Stimulated activated CD4-positive, alpha-beta T cell treated with anti-CD3 and anti-CD28 coated beads, TNF-alpha, amount 100 ng/mL, for 24 hours (primary cell): Measurements from ENCODE around the gene DAG1.

ENCODE experiments used
- DNase-seq, 3 experiments: peaks; one replicate each; pipeline ENCODE4 v3.0.0-alpha.2; 2020; ENCODE audit warnings: low read depth in 3 of 3

The DAG1 gene

DNA sequence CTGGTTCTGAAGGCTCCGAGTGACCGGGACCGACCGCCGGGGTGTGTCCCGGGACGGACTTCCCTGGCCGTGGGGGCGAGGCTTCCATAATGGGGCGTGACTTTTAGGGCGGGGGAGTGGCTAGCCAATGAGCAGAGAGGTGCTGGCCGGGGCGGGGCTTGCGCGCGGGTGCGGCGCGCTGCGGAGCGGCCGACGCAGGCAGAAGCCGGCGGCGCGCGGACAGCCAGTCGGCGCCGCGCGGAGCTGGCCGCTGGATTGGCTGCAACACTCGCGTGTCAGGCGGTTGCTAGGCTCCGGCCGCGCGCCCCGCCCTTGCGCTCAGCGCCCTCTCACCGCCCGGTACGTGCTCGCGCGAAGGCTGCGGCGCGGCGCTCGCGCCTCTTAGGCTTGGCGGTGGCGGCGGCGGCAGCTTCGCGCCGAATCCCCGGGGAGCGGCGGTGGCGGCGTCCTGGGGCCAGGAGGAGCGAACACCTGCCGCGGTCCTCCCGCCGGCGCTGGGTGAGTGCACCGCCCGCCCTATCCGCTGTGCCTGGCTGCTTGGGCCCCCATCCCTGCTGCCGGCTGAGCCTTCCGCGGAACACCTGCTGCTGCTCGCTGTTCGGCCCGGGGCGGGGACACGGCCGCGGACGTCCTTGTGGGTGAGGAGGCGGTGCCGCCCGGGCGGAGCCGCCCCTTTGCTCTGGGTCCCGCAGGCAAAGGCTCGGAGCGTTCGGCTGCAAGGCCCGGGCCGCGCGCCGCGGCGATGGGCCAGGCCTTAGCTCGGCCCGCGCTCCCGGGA lies at the start of gene DAG1:
DAG1 (plus strand) TSS at position 332 of the 778 bp plus-strand sequence. CDS start 40,268 bp downstream, outside the sequence.
- DNase-seq = peak; percentile 88 to 97 (median 92)

DNA sequence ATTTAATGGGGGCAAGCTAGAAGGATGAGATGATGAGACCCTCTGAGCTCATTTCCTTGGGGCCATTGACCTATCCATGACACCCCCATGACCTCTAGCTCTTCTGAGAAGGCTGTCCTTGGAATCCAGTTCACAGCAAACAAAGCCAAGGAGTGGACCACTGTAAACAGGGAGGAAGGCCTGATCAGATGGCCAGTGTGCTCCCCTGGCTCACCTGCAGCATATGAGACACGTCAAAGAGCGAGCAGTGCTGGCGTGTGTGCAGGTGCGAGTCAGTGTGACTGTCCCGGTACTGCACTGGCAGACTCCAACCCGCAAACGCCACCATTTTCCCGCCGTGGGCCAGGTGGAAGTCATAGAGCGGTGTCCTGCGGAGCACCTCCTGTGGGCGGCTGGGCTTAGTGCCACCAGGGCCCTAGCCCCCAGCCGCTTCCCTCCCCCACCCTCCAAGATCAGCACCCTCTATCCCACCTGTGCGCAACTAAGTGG lies 48.1 kb upstream of the DAG1 start:
- no peak for DNase-seq

DNA sequence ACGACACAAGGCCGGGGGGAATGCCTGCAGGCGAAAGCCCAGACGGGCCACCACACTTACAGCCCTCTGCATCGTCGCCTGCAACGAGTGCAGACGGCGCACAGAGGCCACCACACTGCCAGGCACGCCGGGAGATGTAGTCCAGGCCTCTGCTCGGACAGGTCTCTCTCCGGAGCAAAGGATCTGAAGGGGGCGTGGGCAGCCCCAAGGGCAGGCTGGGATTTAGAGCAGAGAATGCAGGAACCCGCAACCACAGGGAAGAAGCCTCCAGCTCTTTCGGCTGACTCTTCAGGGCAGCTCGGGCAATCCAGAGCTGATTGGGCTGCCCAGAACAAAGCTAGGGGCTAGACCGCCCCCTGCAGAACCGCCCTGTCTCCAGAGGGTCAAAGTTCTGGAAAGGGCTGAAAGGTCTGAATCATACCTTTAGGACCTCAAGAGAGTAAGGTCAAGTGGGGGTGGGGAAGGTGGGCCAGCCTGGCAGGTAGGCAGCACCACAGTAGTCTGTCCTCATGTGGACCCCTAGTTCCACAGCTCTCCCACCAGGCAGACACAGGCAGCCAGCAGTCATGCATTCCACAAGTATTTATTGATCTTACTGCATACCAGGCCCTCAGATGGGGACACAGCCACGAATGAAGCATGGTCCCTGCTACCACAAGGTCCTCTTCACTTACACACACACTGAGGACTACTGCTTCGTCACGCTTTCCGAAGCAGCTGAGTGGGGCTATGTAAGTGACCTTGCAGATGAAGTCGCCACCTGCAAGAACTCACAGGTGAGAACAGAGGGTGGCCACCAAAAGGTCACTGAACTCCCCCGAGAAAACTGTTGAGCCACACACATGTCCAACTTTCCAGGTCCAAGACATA lies 47.5 kb upstream of the DAG1 start, which contains the start of gene AMT:
AMT (minus strand) TSS at position 95 of the 870 bp plus-strand sequence; CDS start at position 72, 23 bp downstream.
- DNase-seq = no peak

DNA sequence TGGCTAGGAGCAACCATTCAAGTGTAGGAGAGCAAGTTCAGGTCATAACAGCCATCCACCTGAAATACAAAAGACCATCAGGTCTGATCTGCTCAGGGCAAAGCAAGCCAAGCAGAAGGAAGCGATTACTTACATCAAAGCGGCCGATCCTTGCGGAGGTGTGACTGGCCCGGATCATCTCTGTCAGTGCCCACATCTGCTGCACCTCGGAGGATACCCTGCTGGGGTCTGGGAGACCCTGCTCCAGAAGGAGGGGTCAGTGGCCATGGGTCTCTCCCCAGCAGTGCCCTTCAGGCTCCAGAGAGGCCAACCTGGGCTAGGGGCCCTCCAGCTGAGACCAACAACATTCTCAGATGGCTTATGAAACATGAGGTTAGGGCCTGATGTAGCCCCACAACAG lies 45.3 kb upstream of the DAG1 start:
- DNase-seq = no peak

DNA sequence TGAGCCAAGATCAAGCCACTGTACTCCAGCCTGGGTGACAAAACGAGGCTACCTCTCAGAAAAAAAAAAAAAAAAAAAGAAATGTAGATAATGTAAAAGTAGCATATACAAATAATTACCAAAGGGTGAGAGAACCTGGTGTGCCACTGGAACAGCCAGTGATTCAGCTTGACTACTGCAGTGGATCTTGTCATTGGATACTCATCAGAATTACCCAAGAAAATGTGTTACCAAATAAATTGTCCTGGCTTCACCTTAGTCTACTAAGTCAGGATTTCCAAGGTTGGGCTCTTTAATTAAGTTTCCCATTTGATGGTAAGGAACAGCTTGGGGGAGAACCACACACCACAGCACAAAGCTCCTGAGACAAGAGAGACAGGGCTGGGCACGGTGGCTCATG lies 42.5 kb upstream of the DAG1 start:
- no peak for DNase-seq

DNA sequence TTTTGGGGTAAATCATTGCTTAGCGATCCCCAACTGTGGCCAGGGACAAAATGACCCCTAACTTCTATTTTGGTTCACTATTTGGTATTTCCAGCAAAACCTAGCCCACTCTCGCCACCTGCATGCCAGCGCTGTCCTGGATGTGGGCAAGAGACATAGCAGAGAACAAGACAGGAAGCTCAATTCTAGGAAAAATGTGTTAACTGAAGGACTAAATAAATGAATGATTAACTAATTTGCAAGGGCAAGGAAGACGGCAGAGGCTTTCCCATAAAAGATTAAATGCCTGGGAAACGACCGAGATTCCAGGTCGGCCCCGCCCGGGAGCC lies 41.4 kb upstream of the DAG1 start:
- no peak for DNase-seq

DNA sequence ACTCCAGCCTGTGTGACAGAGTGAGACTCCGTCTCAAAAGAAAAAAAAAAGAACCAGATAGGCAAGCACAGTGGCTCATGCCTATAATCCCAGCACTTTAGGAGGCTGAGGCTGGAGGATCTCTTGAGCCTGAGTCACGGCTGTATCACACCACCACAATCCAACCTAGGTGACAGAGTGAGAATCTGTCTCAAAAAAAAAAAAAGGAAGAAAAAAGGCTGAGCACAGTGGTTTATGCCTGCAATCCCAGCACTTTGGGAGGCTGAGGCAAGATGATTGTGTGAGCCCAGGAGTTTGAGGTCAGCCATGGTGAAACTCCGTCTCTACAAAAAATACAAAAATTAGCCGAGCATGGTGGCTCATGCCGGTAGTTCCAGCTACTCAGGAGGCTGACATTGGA lies 35.3 kb upstream of the DAG1 start:
- DNase-seq = no peak

DNA sequence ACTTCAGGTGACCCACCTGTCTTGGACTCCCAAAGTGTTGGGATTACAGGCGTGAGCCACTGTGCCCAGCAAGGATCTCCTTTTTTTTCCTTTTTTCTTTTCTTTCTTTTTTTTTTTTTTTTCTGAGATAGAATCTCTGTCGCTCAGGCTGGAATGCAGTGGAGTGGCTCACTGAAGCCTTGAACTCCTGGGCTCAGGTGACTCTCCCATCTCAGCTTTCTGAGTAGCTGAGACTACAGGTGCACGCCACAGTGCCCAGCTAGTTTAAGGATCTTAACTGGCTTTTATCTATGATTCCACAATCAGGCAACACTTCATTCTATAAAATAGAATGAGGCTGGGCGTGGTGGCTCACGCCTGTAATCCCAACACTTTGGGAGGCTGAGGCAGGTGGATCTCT lies 24.7 kb upstream of the DAG1 start:
- no peak for DNase-seq

DNA sequence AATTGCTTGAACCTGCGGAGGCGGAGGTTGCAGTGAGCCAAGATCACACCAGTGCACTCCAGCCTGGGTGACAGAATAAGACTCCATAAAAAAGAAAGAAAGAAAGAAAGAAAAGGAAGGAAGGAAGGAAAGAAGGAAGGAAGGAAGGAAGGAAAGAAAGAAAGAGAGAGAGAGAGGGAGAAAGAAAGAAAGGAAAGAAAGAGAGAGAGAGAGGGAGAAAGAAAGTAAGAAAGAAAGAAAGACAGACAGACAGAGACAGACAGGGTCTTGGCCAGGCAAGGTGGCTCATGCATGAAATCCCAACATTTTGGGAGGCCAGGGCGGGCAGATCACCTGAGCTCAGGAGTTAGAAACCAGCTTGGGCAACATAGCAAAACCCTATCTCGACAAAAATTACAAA lies 16.4 kb upstream of the DAG1 start:
- no peak for DNase-seq

DNA sequence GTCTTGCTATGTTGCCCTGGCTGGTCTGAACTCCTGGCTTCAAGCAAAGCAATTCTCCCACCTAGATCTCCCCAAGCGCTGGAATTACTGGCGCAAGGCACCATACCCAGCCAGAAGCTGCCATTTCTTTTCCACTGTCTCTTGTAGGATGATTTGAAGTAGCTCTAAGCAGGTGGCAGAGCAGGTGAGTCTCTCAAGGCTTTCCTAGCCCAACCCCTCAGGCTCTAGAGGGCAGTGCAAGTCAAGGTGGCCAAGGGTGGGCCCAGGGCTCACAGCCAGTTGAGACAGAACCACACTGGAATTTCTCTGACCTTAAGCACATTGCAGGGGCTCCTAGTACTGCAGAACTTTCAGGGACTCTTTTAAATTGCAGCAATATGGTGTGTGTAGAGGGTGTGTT lies 15.6 kb upstream of the DAG1 start:
- DNase-seq = no peak

DNA sequence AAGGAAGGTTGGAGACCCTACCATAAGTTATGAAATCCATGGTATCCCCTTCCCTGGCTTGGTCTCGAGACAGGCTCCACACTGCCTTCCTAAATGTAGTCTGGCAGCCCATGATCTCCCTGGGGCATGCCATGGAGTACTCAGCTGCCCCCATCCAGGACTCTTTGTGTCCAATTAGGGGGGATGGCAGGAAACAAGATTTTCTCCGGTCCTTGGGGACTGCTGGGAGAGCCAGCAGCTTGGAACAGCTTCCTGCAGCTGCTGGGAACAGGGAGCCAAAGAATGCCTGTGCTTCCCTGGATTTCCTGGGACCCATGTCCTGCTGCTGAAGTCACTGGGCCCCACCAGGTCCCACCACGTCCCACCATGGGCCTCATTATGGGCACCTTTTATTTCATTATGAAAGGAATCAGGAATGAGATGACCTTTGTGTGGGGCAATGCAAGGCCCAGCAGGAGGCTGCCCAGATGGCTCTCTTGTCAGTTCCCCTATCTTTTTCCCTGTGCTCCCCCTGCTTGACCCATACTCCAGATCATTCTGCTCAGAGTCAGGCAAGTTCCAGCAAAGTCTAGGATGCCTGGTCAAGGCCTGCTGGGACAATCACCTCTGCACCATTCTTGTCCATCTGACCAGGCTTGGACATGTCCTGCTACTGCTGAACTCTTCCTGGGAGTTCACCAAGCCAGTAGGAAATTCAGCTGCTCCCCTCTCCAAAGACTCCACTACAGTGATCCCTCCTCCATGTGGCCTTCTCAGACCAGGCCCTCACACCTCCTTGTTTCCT lies 15.0 kb upstream of the DAG1 start:
- no peak for DNase-seq

DNA sequence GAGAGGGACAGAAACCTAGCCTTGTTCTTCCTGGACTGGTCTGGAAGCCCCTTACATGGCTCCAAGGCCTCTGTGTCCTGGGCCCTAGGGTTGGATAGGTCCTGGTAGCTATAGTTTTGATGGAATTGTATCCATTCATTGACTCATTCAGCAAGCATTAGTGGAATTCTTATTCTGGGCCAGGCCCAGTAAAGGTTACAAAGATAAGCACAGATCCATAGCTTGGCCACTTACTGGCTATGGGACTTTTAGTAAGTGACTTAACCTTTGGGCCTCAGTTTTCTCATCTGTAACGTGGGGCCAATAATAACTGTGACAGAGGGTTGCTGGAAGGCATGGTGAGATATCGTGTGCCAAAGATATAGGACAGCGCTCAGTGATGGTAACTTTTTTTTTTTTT lies 13.6 kb upstream of the DAG1 start:
- no peak for DNase-seq

DNA sequence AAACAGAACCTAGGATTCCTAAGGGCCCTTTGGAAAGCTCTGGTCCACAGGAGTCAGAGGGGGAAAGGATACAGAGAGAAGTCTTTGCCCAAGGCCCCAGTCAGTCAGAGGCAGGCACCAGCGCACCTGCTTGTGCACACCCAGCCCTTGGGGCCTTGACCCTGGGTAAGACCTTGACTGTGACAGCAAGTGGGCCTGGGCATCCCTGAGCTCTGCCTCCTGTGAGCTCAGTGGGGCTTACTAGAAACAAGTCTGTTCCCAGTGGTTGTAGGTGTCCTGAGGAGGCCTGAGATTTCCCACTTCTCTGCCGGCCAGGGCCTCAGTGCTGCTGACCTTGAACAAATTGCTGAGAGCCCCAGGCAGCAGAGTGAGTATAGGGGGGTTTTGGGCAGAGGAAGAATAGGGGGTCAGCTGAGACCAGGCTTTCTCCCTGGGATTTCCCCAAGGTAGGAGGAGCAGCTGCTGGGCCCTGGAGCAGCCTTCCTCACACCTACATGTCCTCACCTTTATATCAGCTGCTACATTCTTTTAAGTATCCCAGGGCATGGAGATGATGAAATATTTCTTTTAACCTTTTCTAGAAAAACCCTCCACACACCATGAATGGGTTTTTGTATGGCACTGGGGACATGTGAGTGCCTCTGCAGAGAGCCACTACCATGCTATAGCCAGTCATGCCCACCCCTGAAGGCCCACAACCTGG lies 9.7 kb upstream of the DAG1 start:
- no peak for DNase-seq

DNA sequence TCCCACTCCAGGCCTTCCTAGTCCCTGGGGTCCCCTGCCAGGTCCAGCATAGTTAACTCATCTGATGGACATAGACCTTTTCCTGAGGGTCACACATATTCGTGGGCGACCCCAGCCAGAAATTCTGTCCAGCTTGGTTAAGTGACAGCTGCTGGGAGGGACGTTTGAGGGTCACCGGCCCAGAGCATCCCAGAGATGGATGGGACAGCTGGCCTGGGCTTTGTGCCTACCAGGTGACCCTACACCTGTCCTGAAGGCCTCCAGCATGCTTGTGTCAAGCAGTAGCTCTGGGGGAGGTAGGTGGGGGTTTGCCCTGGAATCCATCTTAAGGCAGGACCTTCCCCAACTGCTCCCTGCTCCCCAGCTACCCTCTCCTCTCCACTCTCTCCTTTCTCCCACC lies 9.1 kb upstream of the DAG1 start:
- no peak for DNase-seq

DNA sequence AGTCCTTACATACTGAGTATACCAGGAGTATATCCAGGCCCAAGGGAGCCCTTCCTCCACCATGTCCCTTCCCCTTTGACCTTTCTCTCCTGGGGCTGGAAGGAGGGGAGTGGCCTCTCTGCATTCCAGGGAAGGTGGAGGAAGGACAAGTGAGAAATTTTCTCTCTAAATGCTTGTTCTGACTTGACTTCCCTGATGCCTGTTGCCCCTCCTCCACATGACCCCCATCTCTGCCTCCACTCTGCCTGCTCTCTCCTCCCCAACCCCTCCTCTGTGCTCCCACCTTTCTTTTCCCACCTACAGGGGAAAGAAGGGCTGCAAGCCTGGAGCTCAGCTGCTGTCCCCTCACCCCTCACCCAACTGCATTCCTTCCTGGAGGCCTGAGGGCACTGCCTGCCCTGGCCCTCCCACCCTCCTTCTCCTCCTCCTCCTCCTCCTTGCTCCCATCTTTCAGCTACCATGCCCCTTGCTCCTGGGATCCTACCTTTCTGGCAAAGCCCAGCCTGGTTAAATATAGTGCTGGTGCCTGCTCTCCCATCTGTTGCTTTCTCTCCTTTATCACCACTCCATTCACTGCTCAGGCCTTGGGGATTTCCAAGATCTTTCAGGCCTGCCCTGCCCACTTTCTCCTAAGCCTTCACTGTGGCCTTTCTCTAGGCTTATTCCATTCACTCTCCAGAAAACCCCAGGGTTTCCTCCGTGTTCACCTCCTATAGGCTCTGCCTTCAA lies 8.5 kb upstream of the DAG1 start:
- no peak for DNase-seq

DNA sequence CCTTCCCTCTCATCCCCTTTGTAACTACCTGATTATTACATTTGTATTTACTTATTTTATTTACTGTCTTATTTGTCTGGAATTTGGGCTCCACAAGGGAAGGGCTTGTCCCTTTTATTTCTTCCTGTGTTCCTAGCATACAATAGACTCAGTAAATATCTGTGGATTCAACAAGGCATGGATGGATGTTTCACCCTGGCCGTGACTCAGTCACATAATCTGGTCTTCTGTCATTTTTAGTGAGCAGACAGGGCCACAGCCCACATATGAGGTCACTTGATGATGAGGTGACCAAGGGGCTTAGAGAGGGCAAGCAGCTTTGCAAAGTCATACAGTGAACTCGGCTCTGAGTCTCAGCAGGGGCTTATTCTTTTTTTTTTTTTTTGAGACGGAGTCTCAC lies 7.8 kb upstream of the DAG1 start:
- DNase-seq = no peak

DNA sequence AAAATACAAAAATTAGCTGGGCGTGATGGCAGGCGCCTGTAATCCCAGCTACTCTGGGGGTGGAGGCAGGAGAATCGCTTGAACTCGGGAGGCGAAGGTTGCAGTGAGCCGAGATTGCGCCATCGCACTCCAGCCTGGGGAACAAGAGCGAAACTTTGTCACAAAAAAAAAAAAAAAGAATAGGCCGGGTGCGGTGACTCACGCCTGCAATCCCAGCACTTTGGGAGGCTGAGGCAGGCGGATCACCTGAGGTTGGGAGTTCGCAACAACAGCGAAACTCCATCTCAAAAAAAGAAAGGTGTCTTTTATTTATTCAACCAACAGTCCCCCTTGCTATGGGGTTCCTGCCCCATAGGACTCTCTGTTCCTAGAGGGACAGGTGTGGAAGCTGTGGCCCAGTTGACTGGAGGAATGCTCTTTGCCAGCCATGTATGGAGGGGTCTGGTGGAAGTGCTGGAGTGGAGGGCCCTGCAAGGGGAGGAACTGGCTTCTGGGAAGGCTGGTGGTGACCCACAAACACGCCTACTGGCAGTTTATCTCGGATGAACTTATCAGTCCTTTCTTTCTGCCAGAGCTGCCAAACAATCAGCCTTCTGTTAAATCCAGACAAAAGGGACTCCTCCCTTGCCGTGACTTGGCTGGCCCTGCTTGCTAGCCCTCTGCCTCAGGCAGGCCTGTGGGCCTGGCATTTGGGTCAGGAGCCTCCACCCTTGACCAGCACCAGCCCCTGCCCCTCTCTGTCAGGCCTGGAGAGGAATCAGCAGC lies 4.6 kb upstream of the DAG1 start:
- DNase-seq = no peak

DNA sequence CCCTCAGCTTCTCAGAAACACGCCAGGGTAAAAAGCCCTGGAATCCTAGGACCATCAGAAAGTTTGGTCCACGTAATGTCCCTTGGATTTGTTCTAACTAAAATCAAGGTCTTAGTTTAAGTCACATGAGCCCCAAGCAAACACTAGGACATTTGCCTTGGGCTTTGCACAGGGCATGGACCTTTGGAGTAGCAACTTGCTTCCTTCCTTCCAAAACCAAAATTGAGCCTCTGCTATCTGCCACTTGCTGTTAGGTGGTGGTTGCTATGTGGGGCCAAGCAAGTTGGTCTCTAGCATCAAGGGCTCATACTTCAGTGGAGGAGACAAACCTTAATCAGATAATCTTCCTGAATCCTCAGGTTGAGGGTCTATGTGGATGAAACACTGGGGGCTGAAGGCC lies 4.0 kb upstream of the DAG1 start:
- no peak for DNase-seq

DNA sequence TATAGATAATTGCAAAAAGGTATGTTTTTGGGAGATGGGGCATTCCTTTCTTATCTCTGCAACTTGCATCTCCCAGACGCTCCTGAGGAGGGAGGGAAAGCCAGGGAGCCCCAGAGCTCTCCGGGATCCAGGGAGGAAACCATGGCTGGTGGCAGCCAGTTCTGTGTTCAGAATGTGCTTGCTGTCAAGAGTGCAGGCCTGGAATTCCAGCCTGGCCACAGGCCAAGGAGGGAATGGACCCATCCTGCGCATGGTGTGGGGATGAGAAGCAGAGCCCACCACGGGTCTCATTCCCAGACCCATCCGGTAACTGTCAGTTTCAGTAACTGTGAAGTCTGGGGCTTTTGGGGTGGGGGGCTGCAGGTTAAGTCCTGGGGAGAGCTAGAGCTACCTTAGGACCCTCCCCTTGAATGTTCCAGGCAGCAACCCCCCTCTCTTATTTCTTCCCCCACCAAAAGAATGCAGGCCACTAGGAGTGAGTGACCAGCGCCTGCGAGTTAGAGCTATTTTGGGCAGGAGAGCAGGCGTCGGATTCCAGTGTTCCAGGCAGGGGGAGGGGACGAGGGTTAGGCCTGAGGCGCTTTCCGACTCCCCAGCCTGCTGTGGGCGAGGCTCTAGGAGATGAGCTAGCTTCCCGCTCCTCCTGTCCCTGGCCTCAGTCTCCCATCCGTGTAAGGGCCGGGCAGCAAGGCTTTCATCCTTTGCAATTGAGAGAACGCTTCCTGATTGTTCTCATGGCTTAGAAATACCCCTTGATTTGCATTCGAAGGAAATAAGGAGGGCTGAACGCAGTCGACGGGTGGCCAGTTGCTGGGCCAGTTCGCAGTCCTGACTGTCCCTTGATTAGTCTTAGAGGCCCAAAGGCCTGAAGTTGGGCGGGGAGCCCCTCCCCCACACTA lies 781 bp upstream of the DAG1 start:
- no peak for DNase-seq
